ENCODE measurements around the gene PNP. TPM values are rescaled to one million over a fixed set of nuclear protein-coding genes. Genes with fewer than 3 reads are reported as not detected.

The PNP gene
- total RNA-seq, 1 donor from 2014 or later: 56.8 TPM

DNA sequence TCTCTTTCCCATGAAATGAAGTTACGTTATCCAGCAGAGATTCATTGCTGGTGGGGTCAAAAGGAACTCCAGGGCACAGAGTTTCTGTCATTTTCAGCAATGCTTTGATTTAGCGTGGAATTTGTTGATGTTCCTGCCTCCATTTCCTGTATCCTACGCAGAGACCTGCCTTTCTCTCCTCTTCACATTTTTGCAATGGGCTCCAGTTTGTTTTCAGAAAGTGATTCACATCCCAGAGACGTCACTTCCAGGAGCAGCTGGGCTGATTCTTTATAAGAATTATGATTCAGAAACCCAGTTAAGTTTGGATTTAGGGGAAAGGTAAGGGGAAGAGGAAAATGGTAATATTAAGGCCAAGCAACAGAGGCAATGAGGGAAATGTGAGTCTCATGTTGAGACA is 47.7 kb downstream of the PNP start:
- Mint-ChIP-seq H3K27me3 (ENCODE audit: low read depth, unreplicated experiment) (no peaks in the 10 kb centered on the region), H3K4me1 (ENCODE audit: low read depth, unreplicated experiment) (peaks cover 23% of the 10 kb centered on the region), H3K4me3 (ENCODE audit: unreplicated experiment) (peak overlapping the region; percentile 2), H3K27ac (ENCODE audit: unreplicated experiment) (peak overlapping the region; percentile 42), H3K36me3 (ENCODE audit: low read depth, unreplicated experiment) (no peaks in the 10 kb centered on the region), H3K9me3 (ENCODE audit: unreplicated experiment) (peaks cover 2% of the 10 kb centered on the region)
- no peak for FAIRE-seq
- peak; percentile 8 for DNase-seq (ENCODE audit: low read depth)
- Histone ChIP-seq H3K27me3 (ENCODE audit: insufficient read depth, low read length) (no peaks in the 10 kb centered on the region), H2AFZ (ENCODE audit: low read depth, low read length) (peak overlapping the region; percentile 43), H3K79me2 (ENCODE audit: insufficient read depth, low read length) (no peaks in the 10 kb centered on the region), H4K20me1 (ENCODE audit: insufficient read depth, low read length) (no peaks in the 10 kb centered on the region), H3K4me2 (ENCODE audit: low read length) (peak overlapping the region; percentile 37), H3K36me3 (ENCODE audit: insufficient read depth, low read length) (no peaks in the 10 kb centered on the region), H3K27ac (ENCODE audit: low read depth, low read length) (no peak overlapping the region), H3K4me1 (ENCODE audit: insufficient read depth, low read length) (no peaks in the 10 kb centered on the region), H3K9ac (ENCODE audit: low read length) (no peak overlapping the region), H3K4me3 (ENCODE audit: insufficient read depth, low read depth, low read length) (no peak overlapping the region), H3K9me3 (ENCODE audit: insufficient read depth, low read depth, low read length) (no peaks in the 10 kb centered on the region)
- TF ChIP-seq EZH2 (IDR thresholded peaks at IDR 0.05; ENCODE audit: insufficient read depth, low read length): no peak
- TF ChIP-seq, protein P1, sequence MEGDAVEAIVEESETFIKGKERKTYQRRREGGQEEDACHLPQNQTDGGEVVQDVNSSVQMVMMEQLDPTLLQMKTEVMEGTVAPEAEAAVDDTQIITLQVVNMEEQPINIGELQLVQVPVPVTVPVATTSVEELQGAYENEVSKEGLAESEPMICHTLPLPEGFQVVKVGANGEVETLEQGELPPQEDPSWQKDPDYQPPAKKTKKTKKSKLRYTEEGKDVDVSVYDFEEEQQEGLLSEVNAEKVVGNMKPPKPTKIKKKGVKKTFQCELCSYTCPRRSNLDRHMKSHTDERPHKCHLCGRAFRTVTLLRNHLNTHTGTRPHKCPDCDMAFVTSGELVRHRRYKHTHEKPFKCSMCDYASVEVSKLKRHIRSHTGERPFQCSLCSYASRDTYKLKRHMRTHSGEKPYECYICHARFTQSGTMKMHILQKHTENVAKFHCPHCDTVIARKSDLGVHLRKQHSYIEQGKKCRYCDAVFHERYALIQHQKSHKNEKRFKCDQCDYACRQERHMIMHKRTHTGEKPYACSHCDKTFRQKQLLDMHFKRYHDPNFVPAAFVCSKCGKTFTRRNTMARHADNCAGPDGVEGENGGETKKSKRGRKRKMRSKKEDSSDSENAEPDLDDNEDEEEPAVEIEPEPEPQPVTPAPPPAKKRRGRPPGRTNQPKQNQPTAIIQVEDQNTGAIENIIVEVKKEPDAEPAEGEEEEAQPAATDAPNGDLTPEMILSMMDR (IDR thresholded peaks at IDR 0.05; ENCODE audit: insufficient read depth, low read depth, low read length): no peak

DNA sequence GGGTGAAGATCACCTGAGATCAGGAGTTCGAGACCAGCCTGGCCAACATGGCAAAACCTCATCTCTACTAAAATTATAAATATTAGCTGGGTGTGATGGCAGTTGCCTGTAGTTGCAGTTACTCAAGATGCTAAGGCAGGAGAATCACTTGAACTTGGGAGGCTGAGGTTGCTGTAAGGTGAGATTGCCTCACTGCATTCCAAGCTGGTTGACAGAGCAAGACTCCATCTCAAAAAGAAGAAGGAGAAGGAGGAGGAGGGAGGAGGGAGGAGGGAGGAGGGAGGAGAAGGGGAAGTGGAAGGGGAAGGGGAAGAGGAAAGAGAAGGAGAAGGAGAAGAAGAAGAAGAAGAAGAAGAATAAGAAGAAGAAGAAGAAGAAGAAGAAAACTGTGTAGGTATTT is 53.1 kb downstream of the PNP start:
- no peaks in the 10 kb centered on the region for H4K20me1 ChIP-seq (ENCODE audit: insufficient read depth, low read length)
- FAIRE-seq: no peak

DNA sequence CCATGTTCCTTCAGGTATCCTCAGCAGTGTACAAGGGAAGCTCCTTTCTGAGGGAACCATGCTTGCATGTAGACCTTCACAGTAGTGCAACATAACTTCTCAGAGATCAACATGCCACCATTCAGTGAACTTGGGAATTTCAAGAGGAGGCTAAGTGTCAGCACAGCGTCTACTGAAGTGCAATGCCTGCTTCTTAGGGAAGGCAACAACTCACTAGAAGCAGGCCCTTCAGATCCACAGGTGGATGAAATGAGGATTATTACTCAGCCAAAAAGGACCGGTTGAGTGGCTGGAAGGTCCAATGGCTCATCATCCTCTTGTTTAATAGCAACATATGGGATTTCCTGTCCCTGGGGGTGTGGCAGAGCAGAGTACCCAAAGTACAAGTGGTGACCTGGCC is 54.8 kb downstream of the PNP start:
- no peak overlapping the region for H3K9ac ChIP-seq (ENCODE audit: low read length)
- H3K36me3 ChIP-seq (ENCODE audit: insufficient read depth, low read length): no peaks in the 10 kb centered on the region
- H3K27ac Mint-ChIP-seq (ENCODE audit: unreplicated experiment): no peak overlapping the region
- no peaks in the 10 kb centered on the region for H3K4me1 Mint-ChIP-seq (ENCODE audit: low read depth, unreplicated experiment)
- no peak overlapping the region for H3K4me3 Mint-ChIP-seq (ENCODE audit: unreplicated experiment)
- H3K36me3 Mint-ChIP-seq (ENCODE audit: low read depth, unreplicated experiment): no peaks in the 10 kb centered on the region
- H2AFZ ChIP-seq (ENCODE audit: low read depth, low read length): no peak overlapping the region
- H3K27ac ChIP-seq (ENCODE audit: low read depth, low read length): no peak overlapping the region
- no peaks in the 10 kb centered on the region for H3K79me2 ChIP-seq (ENCODE audit: insufficient read depth, low read length)
- H3K9me3 Mint-ChIP-seq (ENCODE audit: unreplicated experiment): no peaks in the 10 kb centered on the region
- TF ChIP-seq EZH2 (IDR thresholded peaks at IDR 0.05; ENCODE audit: insufficient read depth, low read length): no peak
- TF ChIP-seq, protein P1 (IDR thresholded peaks at IDR 0.05; ENCODE audit: insufficient read depth, low read depth, low read length): no peak
- no peaks in the 10 kb centered on the region for H3K4me1 ChIP-seq (ENCODE audit: insufficient read depth, low read length)
- H3K27me3 Mint-ChIP-seq (ENCODE audit: low read depth, unreplicated experiment): no peaks in the 10 kb centered on the region
- no peaks in the 10 kb centered on the region for H3K27me3 ChIP-seq (ENCODE audit: insufficient read depth, low read length)
- no peak overlapping the region for H3K4me3 ChIP-seq (ENCODE audit: insufficient read depth, low read depth, low read length)
- DNase-seq (ENCODE audit: low read depth) (no peak), FAIRE-seq (no peak)
- H4K20me1 ChIP-seq (ENCODE audit: insufficient read depth, low read length): no peaks in the 10 kb centered on the region
- H3K4me2 ChIP-seq (ENCODE audit: low read length): no peak overlapping the region
- no peaks in the 10 kb centered on the region for H3K9me3 ChIP-seq (ENCODE audit: insufficient read depth, low read depth, low read length)

More for the DNA sequence above, 53.1 kb downstream of the PNP start:
- no peak overlapping the region for H3K27ac Mint-ChIP-seq (ENCODE audit: unreplicated experiment)
- H3K9me3 Mint-ChIP-seq (ENCODE audit: unreplicated experiment): no peaks in the 10 kb centered on the region
- no peaks in the 10 kb centered on the region for H3K36me3 ChIP-seq (ENCODE audit: insufficient read depth, low read length)
- H2AFZ ChIP-seq (ENCODE audit: low read depth, low read length): no peak overlapping the region
- no peaks in the 10 kb centered on the region for H3K36me3 Mint-ChIP-seq (ENCODE audit: low read depth, unreplicated experiment)
- no peaks in the 10 kb centered on the region for H3K79me2 ChIP-seq (ENCODE audit: insufficient read depth, low read length)
- H3K27ac ChIP-seq (ENCODE audit: low read depth, low read length): no peak overlapping the region
- no peaks in the 10 kb centered on the region for H3K27me3 Mint-ChIP-seq (ENCODE audit: low read depth, unreplicated experiment)
- no peak overlapping the region for H3K4me3 ChIP-seq (ENCODE audit: insufficient read depth, low read depth, low read length)
- TF ChIP-seq, protein P1 (IDR thresholded peaks at IDR 0.05; ENCODE audit: insufficient read depth, low read depth, low read length): no peak
- TF ChIP-seq EZH2 (IDR thresholded peaks at IDR 0.05; ENCODE audit: insufficient read depth, low read length): no peak
- no peak overlapping the region for H3K9ac ChIP-seq (ENCODE audit: low read length)
- H3K4me1 ChIP-seq (ENCODE audit: insufficient read depth, low read length): no peaks in the 10 kb centered on the region
- H3K4me2 ChIP-seq (ENCODE audit: low read length): no peak overlapping the region
- no peaks in the 10 kb centered on the region for H3K27me3 ChIP-seq (ENCODE audit: insufficient read depth, low read length)
- H3K4me3 Mint-ChIP-seq (ENCODE audit: unreplicated experiment): no peak overlapping the region
- no peak for DNase-seq (ENCODE audit: low read depth)
- no peaks in the 10 kb centered on the region for H3K4me1 Mint-ChIP-seq (ENCODE audit: low read depth, unreplicated experiment)
- H3K9me3 ChIP-seq (ENCODE audit: insufficient read depth, low read depth, low read length): no peaks in the 10 kb centered on the region

Other genes with a start within 250 kb of the PNP start
- not detected in 2 replicates for gene OR11H6, start 245.7 kb upstream of the PNP start, total RNA-seq
- not detected in 2 replicates for gene OR11H7, start 240.4 kb upstream of the PNP start, total RNA-seq
- gene OR11H4, start 230.1 kb upstream of the PNP start, total RNA-seq: not detected in 2 replicates
- gene TTC5, start 163.5 kb upstream of the PNP start, total RNA-seq: 25.4 and 26.1 TPM in 2 replicates
- 78.5 and 89.1 TPM in 2 replicates for gene CCNB1IP1, start 136.1 kb upstream of the PNP start, total RNA-seq
- gene PARP2, start 125.8 kb upstream of the PNP start, total RNA-seq: 20.9 and 21.5 TPM in 2 replicates
- gene TEP1, start 55.9 kb upstream of the PNP start, total RNA-seq: 21.0 and 28.4 TPM in 2 replicates
- gene KLHL33, start 33.2 kb upstream of the PNP start, total RNA-seq: 0.07 TPM in 1 of 2 replicates, not detected in the other
- gene OSGEP, start 14.6 kb upstream of the PNP start, total RNA-seq: 18.3 and 23.0 TPM in 2 replicates
- gene APEX1, start 14.2 kb upstream of the PNP start, total RNA-seq: 142 and 148 TPM in 2 replicates
- 19.5 and 19.8 TPM in 2 replicates for gene PIP4P1, start 8.0 kb upstream of the PNP start, total RNA-seq
- gene RNASE10, start 36.1 kb downstream of the PNP start, total RNA-seq: 0.34 and 0.43 TPM in 2 replicates
- gene RNASE9, start 91.6 kb downstream of the PNP start, total RNA-seq: not detected in 2 replicates
- not detected in 2 replicates for gene RNASE11, start 118.6 kb downstream of the PNP start, total RNA-seq
- gene RNASE12, start 122.0 kb downstream of the PNP start, total RNA-seq: not detected in 2 replicates
- not detected in 2 replicates for gene OR6S1, start 172.3 kb downstream of the PNP start, total RNA-seq
- gene RNASE4, start 215.2 kb downstream of the PNP start, total RNA-seq: 6.3 and 9.3 TPM in 2 replicates
- 4.0 and 5.2 TPM in 2 replicates for gene ANG, start 219.4 kb downstream of the PNP start, total RNA-seq